GM12878 (cell line): Measurements from ENCODE around the gene GSTA3. TPM values are rescaled to one million over a fixed set of nuclear protein-coding genes. Genes with fewer than 3 reads are reported as not detected.

Source experiments
- ATAC-seq: fragments of 200-7000 bp; cut with Tn5 transposase; 3 replicates; pipeline ENCODE4 v1.9.1; 2020; ENCODE audit warnings: mild to moderate bottlenecking, moderate library complexity
- BruUV-seq: library from RNA; stranded (reverse); fragments of 400-500 nt; replicated peaks from 2 replicates; lab custom pipeline; 2021; lab: Mats Ljungman, UMichigan
- CTCF ChIA-PET: fragments of 300-600 bp; sonication (Branson Sonifier 250); formaldehyde crosslinking; extraction: SDS; loops from one replicate; lab custom pipeline; 2021; ENCODE audit warnings: inconsistent platforms; lab: Yijun Ruan, JAX
- POLR2A ChIA-PET: fragments of 350-600 bp; formaldehyde crosslinking; extraction: SDS; loops from one replicate; lab custom pipeline; 2021; ENCODE audit warnings: inconsistent platforms; lab: Charles Lee
- RAD21 ChIA-PET: fragments of 300-600 bp; sonication (Branson Sonifier 250); formaldehyde crosslinking; loops from one replicate; lab custom pipeline; 2023; ENCODE audit warnings: antibody characterized with exemption; ENCODE audit not compliant: unreplicated experiment; lab: Charles Lee
- SMC1A ChIA-PET: fragments of 300-600 bp; sonication (Branson Sonifier 250); formaldehyde crosslinking; loops from one replicate; lab custom pipeline; 2023; ENCODE audit not compliant: unreplicated experiment, uncharacterized antibody; lab: Charles Lee
- DNase-seq: peaks from one replicate; pipeline ENCODE4 v3.0.0-alpha.2; 2011; ENCODE audit warnings: low read depth, low spot score
- FAIRE-seq: peaks from 3 replicates; lab custom pipeline; 2011; peaks lifted over from hg19 to GRCh38; lab: Jason Lieb, UNC
- H2AFZ ChIP-seq: 2 replicates; pipeline ENCODE4 v1.6.0; 2011; ENCODE audit warnings: low read depth, low read length, control low read depth; ENCODE audit not compliant: control insufficient read depth
- H3K27ac ChIP-seq: 2 replicates; pipeline ENCODE4 v1.5.1; 2011; ENCODE audit warnings: control low read depth; ENCODE audit not compliant: control insufficient read depth, insufficient read depth
- H3K27me3 ChIP-seq, 2 experiments: replicated peaks in 1 of 2; 2 replicates each; pipeline versions ENCODE4 v1.6.0 to v1.6.1; 2011; ENCODE audit warnings: low read length in 1 of 2; ENCODE audit not compliant: control insufficient read depth in 2 of 2, insufficient read depth in 2 of 2
- H3K36me3 ChIP-seq, 2 experiments: 2 replicates each; pipeline ENCODE4 v1.5.1; 2011; ENCODE audit warnings: low read length in 1 of 2; ENCODE audit not compliant: control insufficient read depth in 2 of 2, insufficient read depth in 2 of 2
- H3K4me1 ChIP-seq: 2 replicates; pipeline ENCODE4 v1.6.1; 2011; ENCODE audit warnings: mild to moderate bottlenecking, low read length, moderate library complexity, mixed read lengths; ENCODE audit not compliant: control insufficient read depth, insufficient read depth
- H3K4me2 ChIP-seq: 2 replicates; pipeline ENCODE4 v1.6.0; 2011; ENCODE audit warnings: control low read depth; ENCODE audit not compliant: control insufficient read depth, insufficient read depth
- H3K4me3 ChIP-seq: fragments of 200-600 bp; sonication (generic); 2 replicates; pipeline ENCODE4 v1.5.1; 2016
- H3K79me2 ChIP-seq: 2 replicates; pipeline ENCODE4 v1.6.0; 2011; ENCODE audit warnings: low read length; ENCODE audit not compliant: control insufficient read depth, insufficient read depth
- H3K9ac ChIP-seq: 2 replicates; pipeline ENCODE4 v1.8.0; 2011; ENCODE audit warnings: low read length, control low read depth, mixed read lengths; ENCODE audit not compliant: control insufficient read depth, insufficient read depth
- H3K9me3 ChIP-seq: replicated peaks from 3 replicates; pipeline ENCODE4 v1.5.1; 2011; ENCODE audit warnings: mild to moderate bottlenecking, low read length; ENCODE audit not compliant: control insufficient read depth, insufficient read depth
- H4K20me1 ChIP-seq: 2 replicates; pipeline ENCODE4 v1.6.0; 2011; ENCODE audit not compliant: control insufficient read depth, insufficient read depth
- BHLHE40 ChIP-seq, 2 experiments: fragments of 450-650 bp in 1 of 2; IDR thresholded peaks; 2 replicates each; pipeline ENCODE4 v1.6.1; 2011 to 2017; ENCODE audit warnings: low read depth in 2 of 2, borderline replicate concordance in 1 of 2, improper control_type of control experiment in 1 of 2, low read length in 1 of 2, mild to moderate bottlenecking in 1 of 2
- BRCA1 ChIP-seq: IDR thresholded peaks from 2 replicates; pipeline ENCODE4 v1.6.1; 2011; ENCODE audit warnings: low read depth, low read length, improper control_type of control experiment
- CHD2 ChIP-seq: IDR thresholded peaks from 2 replicates; pipeline ENCODE4 v1.6.1; 2011; ENCODE audit warnings: low read depth, low read length, improper control_type of control experiment, borderline replicate concordance
- ELK1 ChIP-seq: IDR thresholded peaks from 2 replicates; pipeline ENCODE4 v1.6.1; 2012; ENCODE audit warnings: low read depth, low read length, improper control_type of control experiment
- GABPA ChIP-seq: IDR thresholded peaks from 2 replicates; pipeline ENCODE4 v1.6.1; 2014; ENCODE audit warnings: antibody characterized with exemption, low read depth, mild to moderate bottlenecking, inconsistent platforms
- GATAD2B ChIP-seq: fragments of 450-650 bp; conservative IDR thresholded peaks from 2 replicates; pipeline ENCODE4 v1.6.1; 2017; ENCODE audit warnings: low read depth, mild to moderate bottlenecking, moderate library complexity
- HCFC1 ChIP-seq: fragments of 150-350 bp; IDR thresholded peaks from 2 replicates; pipeline ENCODE4 v1.6.1; 2014; ENCODE audit warnings: low read length
- IKZF1 ChIP-seq: fragments of 450-650 bp; conservative IDR thresholded peaks from 2 replicates; pipeline ENCODE4 v1.6.1; 2017; ENCODE audit warnings: antibody characterized with exemption, mild to moderate bottlenecking
- JUNB ChIP-seq: IDR thresholded peaks from 2 replicates; pipeline ENCODE4 v1.6.1; 2016; ENCODE audit warnings: antibody characterized with exemption, mild to moderate bottlenecking
- MAX ChIP-seq: IDR thresholded peaks from 2 replicates; pipeline ENCODE4 v1.6.1; 2012; ENCODE audit warnings: low read depth, low read length, improper control_type of control experiment
- NFXL1 ChIP-seq: fragments of 450-650 bp; IDR thresholded peaks from 2 replicates; pipeline ENCODE4 v1.6.1; 2017; ENCODE audit warnings: antibody characterized with exemption, mild to moderate bottlenecking, borderline replicate concordance
- NR2C1 ChIP-seq: fragments of 450-650 bp; IDR thresholded peaks from 2 replicates; pipeline ENCODE4 v1.6.1; 2017; ENCODE audit warnings: antibody characterized with exemption, mild to moderate bottlenecking, moderate library complexity
- NR2C2 ChIP-seq: IDR thresholded peaks from 2 replicates; pipeline ENCODE4 v1.6.1; 2011; ENCODE audit warnings: borderline replicate concordance, low read depth; ENCODE audit not compliant: control insufficient read depth, insufficient read length
- NR2F1 ChIP-seq: fragments of 450-650 bp; conservative IDR thresholded peaks from 2 replicates; pipeline ENCODE4 v1.6.1; 2017; ENCODE audit warnings: mild to moderate bottlenecking
- PAX5 ChIP-seq: IDR thresholded peaks from 2 replicates; pipeline ENCODE4 v1.6.1; 2011; ENCODE audit warnings: low read depth, low read length, borderline replicate concordance
- RELA ChIP-seq: fragments of 450-650 bp; IDR thresholded peaks from 2 replicates; pipeline ENCODE4 v1.8.0; 2014; ENCODE audit warnings: borderline replicate concordance; ENCODE audit not compliant: partially characterized antibody
- SIX5 ChIP-seq: IDR thresholded peaks from 2 replicates; pipeline ENCODE4 v1.6.1; 2011; ENCODE audit warnings: mild to moderate bottlenecking, low read depth, low read length, moderate library complexity; ENCODE audit not compliant: severe bottlenecking
- SMAD5 ChIP-seq: IDR thresholded peaks from 2 replicates; pipeline ENCODE4 v1.6.1; 2016; ENCODE audit warnings: antibody characterized with exemption, low read depth
- TCF3 ChIP-seq: IDR thresholded peaks from 2 replicates; pipeline ENCODE4 v1.6.1; 2012; ENCODE audit warnings: low read depth, mild to moderate bottlenecking, low read length, borderline replicate concordance; ENCODE audit not compliant: insufficient read depth
- ZBTB4 ChIP-seq: fragments of 450-650 bp; formaldehyde crosslinking; IDR thresholded peaks from 2 replicates; pipeline ENCODE4 v1.4.0; 2022; ENCODE audit warnings: mild to moderate bottlenecking, moderate library complexity
- WGBS: methylation state at CpG from one replicate; pipeline ENCODE4 v1.1.6; 2016; ENCODE audit warnings: low lambda C conversion rate; ENCODE audit not compliant: insufficient replicate concordance, insufficient coverage; ENCODE audit errors: missing lambda C conversion rate; 5-methylcytosine and 5-hydroxymethylcytosine counted together
- in situ Hi-C: fragments of 300-500 bp; cut with MboI; formaldehyde crosslinking; loops from 9 replicates; pipeline ENCODE4 v1.14.3; 2018; ENCODE audit warnings: mixed read lengths
- intact Hi-C: fragments of 100-400 bp; cut with micrococcal nuclease; formaldehyde crosslinking; loops from one replicate; pipeline ENCODE4 v1.14.2; 2022; ENCODE audit not compliant: unreplicated experiment
- polyA plus RNA-seq, 11 experiments: library from polyadenylated mRNA; depleted of rRNA in 4 of 11; unstranded in 6 of 11; stranded (reverse) in 5 of 11; fragments of >200 nt; fragmentation: Nextera tagmentation in 4 of 11; fragmentation: Illumina TruSeq in 1 of 11; extraction: Ambion mirVana in 4 of 11; extraction: Trizol in 1 of 11; gene quantifications; 1 replicate in 1 of 11; 2 replicates in 10 of 11; pipeline versions ENCODE4 v1.2.1 to v1.2.3, GENCODE V29; 2011 to 2016; ENCODE audit warnings: inconsistent platforms in 2 of 11, missing spikeins in 2 of 11, low read depth in 1 of 11
- total RNA-seq, 4 experiments: library from RNA; depleted of rRNA in 3 of 4; stranded (reverse); fragments of >200 nt in 3 of 4; fragmentation: Illumina TruSeq in 1 of 4; extraction: Trizol in 1 of 4; gene quantifications; 2 replicates each; pipeline versions ENCODE4 v1.2.1 to v1.2.3, GENCODE V29; 2013 to 2021

Gene GSTA3
- total and polyA plus RNA-seq, 10 of the 15 experiments (the other 5 are each of a cell fraction or from before 2014, with no cell fraction given): not detected

GRCh38 chr6:52908526-52908925 is 972 bp downstream of the GSTA3 start:
- SMC1A ChIA-PET: no interaction called here
- no TSS peak for BruUV-seq
- in situ Hi-C loops: no loop called here

More at GRCh38 chr6:52908526-52908925, 972 bp downstream of the GSTA3 start:
- Histone ChIP-seq H3K4me1 (no peaks in the 10 kb centered on the region), H3K79me2 (no peaks in the 10 kb centered on the region), H3K27ac (no peak overlapping the region), H3K4me2 (no peak overlapping the region), H2AFZ (no peak overlapping the region), H3K9me3 (no peaks in the 10 kb centered on the region), H3K27me3 (no peaks in the 10 kb centered on the region), H3K9ac (no peak overlapping the region), H3K36me3 (no peaks in the 10 kb centered on the region), H3K4me3 (no peak overlapping the region), H4K20me1 (no peaks in the 10 kb centered on the region)
- no peak for TF ChIP-seq BRCA1
- no peak for TF ChIP-seq IKZF1
- TF ChIP-seq JUNB: no peak
- TF ChIP-seq NR2F1: no peak
- no peak for TF ChIP-seq TCF3
- TF ChIP-seq NR2C2: no peak
- no peak for TF ChIP-seq SMAD5
- TF ChIP-seq SIX5: no peak
- TF ChIP-seq NFXL1: no peak
- no peak for TF ChIP-seq BHLHE40 (IDR thresholded peaks at IDR 0.05; ENCODE audit: borderline replicate concordance in 1 of 2, low read depth in 2 of 2, low read length in 1 of 2)
- no peak for TF ChIP-seq HCFC1
- TF ChIP-seq CHD2: no peak
- no peak for TF ChIP-seq ELK1
- no peak for TF ChIP-seq RELA
- TF ChIP-seq GATAD2B: no peak
- TF ChIP-seq GABPA: no peak
- no peak for TF ChIP-seq NR2C1
- TF ChIP-seq ZBTB4 (CRISPR knock-in tag): no peak
- no peak for TF ChIP-seq MAX
- no peak for TF ChIP-seq PAX5
- RAD21 ChIA-PET: no interaction called here
- no peak for DNase-seq
- no peak for ATAC-seq
- CTCF ChIA-PET: no interaction called here
- 0% methylated on average over 2 of the region's 2 CpGs for WGBS
- intact Hi-C loops: no loop called here
- FAIRE-seq: no peak
- POLR2A ChIA-PET: no interaction called here
